ENCODE measurements around the gene TNNI2. TPM values are rescaled to one million over a fixed set of nuclear protein-coding genes. Genes with fewer than 3 reads are reported as not detected.

TNNI2 gene
- total RNA-seq, 2 experiments from 2014 or later: 2.5 to 14.3 TPM

DNA sequence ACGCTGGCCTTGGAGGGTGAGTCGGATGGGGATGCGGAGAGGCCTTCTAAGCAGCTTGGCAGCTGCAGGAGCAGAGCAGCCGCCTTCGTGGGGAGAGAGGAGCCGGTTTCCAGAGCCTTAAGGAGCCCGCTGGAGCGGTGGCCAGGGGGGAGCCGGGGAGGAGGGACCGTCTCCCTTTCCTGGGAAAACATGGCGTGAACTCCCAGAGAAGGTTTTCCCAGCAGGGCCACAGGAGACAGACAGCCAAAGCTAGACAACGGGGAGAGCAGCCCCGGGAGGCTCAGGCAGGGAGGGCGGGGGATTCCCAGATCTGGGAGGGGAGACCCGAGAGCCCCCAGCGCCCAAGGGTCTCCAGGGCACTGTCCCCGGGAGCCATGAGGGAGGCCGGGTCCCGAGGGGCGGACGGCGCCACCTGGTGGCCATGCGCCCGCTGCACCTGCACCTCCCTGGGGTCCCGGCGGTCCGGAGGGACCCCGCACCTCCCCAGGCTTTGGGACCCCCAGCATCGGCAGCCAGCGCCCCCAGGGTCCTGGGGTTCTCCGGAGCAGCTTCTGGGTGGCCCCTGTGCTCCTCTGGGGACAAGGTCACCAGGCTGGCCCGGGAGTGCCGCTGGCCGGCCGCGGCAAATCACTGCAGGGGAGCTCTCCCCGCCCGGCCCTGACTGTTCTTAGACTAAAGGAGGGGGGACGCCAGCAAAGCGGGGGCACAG lies 6.4 kb upstream of the TNNI2 start:
- Histone ChIP-seq H3K36me3 (ENCODE audit: insufficient read depth, low read length) (no peaks in the 10 kb centered on the region), H3K27ac (ENCODE audit: low read depth, low read length, poor library complexity, severe bottlenecking) (no peak overlapping the region), H3K9me3 (ENCODE audit: low read length) (no peaks in the 10 kb centered on the region), H3K9me2 (ENCODE audit: insufficient read depth, low read length) (no peaks in the 10 kb centered on the region), H4K20me1 (ENCODE audit: insufficient read depth, low read length) (no peaks in the 10 kb centered on the region), H3K4me1 (ENCODE audit: insufficient read depth, low read length, poor library complexity, severe bottlenecking) (no peaks in the 10 kb centered on the region), H3K79me2 (ENCODE audit: insufficient read depth, low read depth, low read length) (no peaks in the 10 kb centered on the region), H3K4me3 (ENCODE audit: low read depth, low read length, poor library complexity, severe bottlenecking) (no peak overlapping the region), H2AFZ (ENCODE audit: low read length) (no peak overlapping the region), H3K4me2 (ENCODE audit: low read length) (no peak overlapping the region)
- ChIA-PET CTCF (ENCODE audit: unreplicated experiment) (interaction anchor here (0.6 to 1.8 kb wide), 3 partner anchors 28 to 154 kb away, joined by 4 to 27 read pairs (median 10); no protein-coding TSS in a partner anchor), POLR2A (interaction anchor here (0.5 to 0.6 kb wide), 2 partner anchors 23 to 135 kb away, joined by 3 read pairs; no protein-coding TSS in a partner anchor)
- TF ChIP-seq, protein P1, sequence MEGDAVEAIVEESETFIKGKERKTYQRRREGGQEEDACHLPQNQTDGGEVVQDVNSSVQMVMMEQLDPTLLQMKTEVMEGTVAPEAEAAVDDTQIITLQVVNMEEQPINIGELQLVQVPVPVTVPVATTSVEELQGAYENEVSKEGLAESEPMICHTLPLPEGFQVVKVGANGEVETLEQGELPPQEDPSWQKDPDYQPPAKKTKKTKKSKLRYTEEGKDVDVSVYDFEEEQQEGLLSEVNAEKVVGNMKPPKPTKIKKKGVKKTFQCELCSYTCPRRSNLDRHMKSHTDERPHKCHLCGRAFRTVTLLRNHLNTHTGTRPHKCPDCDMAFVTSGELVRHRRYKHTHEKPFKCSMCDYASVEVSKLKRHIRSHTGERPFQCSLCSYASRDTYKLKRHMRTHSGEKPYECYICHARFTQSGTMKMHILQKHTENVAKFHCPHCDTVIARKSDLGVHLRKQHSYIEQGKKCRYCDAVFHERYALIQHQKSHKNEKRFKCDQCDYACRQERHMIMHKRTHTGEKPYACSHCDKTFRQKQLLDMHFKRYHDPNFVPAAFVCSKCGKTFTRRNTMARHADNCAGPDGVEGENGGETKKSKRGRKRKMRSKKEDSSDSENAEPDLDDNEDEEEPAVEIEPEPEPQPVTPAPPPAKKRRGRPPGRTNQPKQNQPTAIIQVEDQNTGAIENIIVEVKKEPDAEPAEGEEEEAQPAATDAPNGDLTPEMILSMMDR (conservative IDR thresholded peaks at IDR 0.05; ENCODE audit: low read length): peak; percentile 92
- no peak for TF ChIP-seq EZH2phosphoT487 (IDR thresholded peaks at IDR 0.05; ENCODE audit: borderline replicate concordance, low read depth, low read length)
- DNase-seq (ENCODE audit: low spot score): peak; percentile 58
- intact Hi-C loops (cut with micrococcal nuclease; ENCODE audit: unreplicated experiment): loop anchor here (1.0 kb wide), 2 partner anchors 138 to 180 kb away; no protein-coding TSS in a partner anchor
- no TSS peak for BruUV-seq (replicated peaks)

DNA sequence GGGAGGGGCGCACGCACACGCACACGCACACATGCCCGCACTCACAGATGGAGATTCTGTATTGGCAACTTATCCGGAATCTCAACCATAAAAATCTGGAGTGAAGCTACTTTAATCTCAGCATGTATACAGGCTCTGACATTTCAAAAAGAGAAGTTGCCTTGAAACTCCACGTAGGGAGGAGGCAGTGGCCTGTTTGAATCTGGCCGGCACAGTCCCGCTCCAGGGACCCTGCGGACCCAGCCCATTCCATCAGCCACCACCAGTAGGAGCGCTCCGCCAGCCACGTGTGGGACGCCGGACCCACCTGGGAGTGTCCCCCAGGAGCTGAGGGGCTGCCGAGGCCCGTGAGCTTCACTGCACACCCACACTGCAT lies 5.9 kb upstream of the TNNI2 start:
- Histone ChIP-seq H3K36me3 (ENCODE audit: insufficient read depth, low read length) (no peaks in the 10 kb centered on the region), H3K27ac (ENCODE audit: low read depth, low read length, poor library complexity, severe bottlenecking) (no peak overlapping the region), H3K9me2 (ENCODE audit: insufficient read depth, low read length) (no peaks in the 10 kb centered on the region), H4K20me1 (ENCODE audit: insufficient read depth, low read length) (no peaks in the 10 kb centered on the region), H2AFZ (ENCODE audit: low read length) (no peak overlapping the region), H3K4me3 (ENCODE audit: low read depth, low read length, poor library complexity, severe bottlenecking) (no peak overlapping the region), H3K4me2 (ENCODE audit: low read length) (no peak overlapping the region), H3K9me3 (ENCODE audit: low read length) (no peaks in the 10 kb centered on the region), H3K4me1 (ENCODE audit: insufficient read depth, low read length, poor library complexity, severe bottlenecking) (peaks cover 2% of the 10 kb centered on the region), H3K79me2 (ENCODE audit: insufficient read depth, low read depth, low read length) (no peaks in the 10 kb centered on the region)
- DNase-seq (ENCODE audit: low spot score): no peak
- CTCF ChIA-PET (ENCODE audit: unreplicated experiment): interaction anchor here (0.6 to 1.8 kb wide), 2 partner anchors 28 to 139 kb away, joined by 10 to 27 read pairs; no protein-coding TSS in a partner anchor
- intact Hi-C loops (cut with micrococcal nuclease; ENCODE audit: unreplicated experiment): loop anchor here (1.0 kb wide), 2 partner anchors 139 to 181 kb away; no protein-coding TSS in a partner anchor
- no peak for TF ChIP-seq EZH2phosphoT487 (IDR thresholded peaks at IDR 0.05; ENCODE audit: borderline replicate concordance, low read depth, low read length)
- TF ChIP-seq, protein P1 (conservative IDR thresholded peaks at IDR 0.05; ENCODE audit: low read length): no peak
- POLR2A ChIA-PET: interaction anchor here (0.6 kb wide), 1 partner anchor 22 kb away, joined by 3 read pairs; no protein-coding TSS in a partner anchor
- no TSS peak for BruUV-seq (replicated peaks)

Measured in OCI-LY7 (cell line).